Measurements from ENCODE around the gene DPP10.

The DPP10 gene

GRCh38 chr2:114436329-114436728 lies 6.1 kb upstream of the DPP10 start:
- no peak for TF ChIP-seq ZFX (IDR thresholded peaks at IDR 0.05; ENCODE audit: borderline replicate concordance)
- no peak for TF ChIP-seq CTCF (IDR thresholded peaks at IDR 0.05)
- no peak overlapping the region for H3K27ac ChIP-seq

DNA sequence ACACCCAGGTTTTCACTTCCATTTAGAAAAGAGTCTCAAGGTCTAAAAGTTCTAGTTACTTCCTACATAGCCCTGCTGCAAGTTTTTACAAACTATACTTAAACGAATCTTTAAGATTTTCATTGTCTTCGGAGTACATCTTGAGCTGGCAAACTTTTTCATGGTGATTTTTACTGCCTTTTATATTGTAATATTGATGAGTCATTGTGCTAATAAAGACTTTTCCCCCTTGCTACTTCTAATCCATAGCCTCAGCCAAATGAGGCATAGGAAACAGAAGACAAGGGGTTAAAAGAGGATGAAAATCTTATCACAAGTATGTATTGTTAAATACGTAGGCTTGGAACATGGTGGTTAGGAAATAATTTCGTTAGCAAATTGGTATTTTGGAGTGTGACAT lies 4.1 kb downstream of the DPP10 start:
- TF ChIP-seq ZFX (IDR thresholded peaks at IDR 0.05; ENCODE audit: borderline replicate concordance): no peak
- TF ChIP-seq CTCF (IDR thresholded peaks at IDR 0.05): no peak
- no peak overlapping the region for H3K27ac ChIP-seq

DNA sequence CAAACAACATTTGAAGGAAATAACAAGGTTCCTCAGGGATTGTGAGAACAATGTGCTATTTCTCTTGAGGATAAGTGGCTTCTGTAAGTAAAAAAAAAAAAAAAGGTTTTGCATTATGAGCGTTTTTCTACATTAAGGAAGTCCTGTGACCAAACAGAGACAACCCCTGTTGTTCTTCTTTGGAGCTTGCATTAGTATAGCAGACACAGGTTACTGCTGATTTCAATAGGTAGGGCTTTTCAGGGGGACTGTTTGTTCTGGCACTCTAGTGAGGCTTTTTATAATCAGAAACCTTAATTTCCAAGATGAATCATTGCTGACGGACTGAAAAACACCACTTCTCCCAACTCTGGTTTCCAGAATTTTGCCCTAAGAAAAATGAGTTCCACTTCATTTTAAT lies 8.2 kb downstream of the DPP10 start:
- H3K27ac ChIP-seq: no peak overlapping the region
- TF ChIP-seq CTCF (IDR thresholded peaks at IDR 0.05): no peak
- no peak for TF ChIP-seq ZFX (IDR thresholded peaks at IDR 0.05; ENCODE audit: borderline replicate concordance)

- TF ChIP-seq ZFX (IDR thresholded peaks at IDR 0.05; ENCODE audit: borderline replicate concordance) (no peak), CTCF (IDR thresholded peaks at IDR 0.05) (no peak)
- no peak overlapping the region for H3K27ac ChIP-seq
These were observed 14.1 kb downstream of the DPP10 start for GRCh38 chr2:114456566-114456965.

DNA sequence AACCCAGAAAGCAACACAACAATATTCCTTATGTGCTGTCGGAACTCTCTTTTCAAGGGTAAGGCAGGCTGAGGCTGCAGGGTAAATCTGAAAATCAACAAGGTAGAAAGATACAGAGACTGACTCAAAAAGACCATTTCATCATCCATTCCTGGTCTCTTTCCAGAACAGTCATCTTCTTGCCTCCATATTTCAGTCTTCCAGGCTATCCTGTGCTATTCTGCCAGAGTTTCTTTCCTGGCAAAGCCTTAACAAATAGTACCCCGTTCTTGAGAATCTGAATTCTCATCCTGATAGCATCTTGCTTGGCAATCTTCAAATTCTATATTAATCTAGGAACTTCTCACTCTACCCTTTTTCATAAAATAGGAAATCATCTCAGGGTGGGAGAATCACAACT lies 15.5 kb downstream of the DPP10 start:
- TF ChIP-seq ZFX (IDR thresholded peaks at IDR 0.05; ENCODE audit: borderline replicate concordance) (no peak), CTCF (IDR thresholded peaks at IDR 0.05) (no peak)
- H3K27ac ChIP-seq: no peak overlapping the region

GRCh38 chr2:114461116-114461515 lies 18.7 kb downstream of the DPP10 start:
- no peak for TF ChIP-seq ZFX (IDR thresholded peaks at IDR 0.05; ENCODE audit: borderline replicate concordance)
- no peak for TF ChIP-seq CTCF (IDR thresholded peaks at IDR 0.05)
- no peak overlapping the region for H3K27ac ChIP-seq

DNA sequence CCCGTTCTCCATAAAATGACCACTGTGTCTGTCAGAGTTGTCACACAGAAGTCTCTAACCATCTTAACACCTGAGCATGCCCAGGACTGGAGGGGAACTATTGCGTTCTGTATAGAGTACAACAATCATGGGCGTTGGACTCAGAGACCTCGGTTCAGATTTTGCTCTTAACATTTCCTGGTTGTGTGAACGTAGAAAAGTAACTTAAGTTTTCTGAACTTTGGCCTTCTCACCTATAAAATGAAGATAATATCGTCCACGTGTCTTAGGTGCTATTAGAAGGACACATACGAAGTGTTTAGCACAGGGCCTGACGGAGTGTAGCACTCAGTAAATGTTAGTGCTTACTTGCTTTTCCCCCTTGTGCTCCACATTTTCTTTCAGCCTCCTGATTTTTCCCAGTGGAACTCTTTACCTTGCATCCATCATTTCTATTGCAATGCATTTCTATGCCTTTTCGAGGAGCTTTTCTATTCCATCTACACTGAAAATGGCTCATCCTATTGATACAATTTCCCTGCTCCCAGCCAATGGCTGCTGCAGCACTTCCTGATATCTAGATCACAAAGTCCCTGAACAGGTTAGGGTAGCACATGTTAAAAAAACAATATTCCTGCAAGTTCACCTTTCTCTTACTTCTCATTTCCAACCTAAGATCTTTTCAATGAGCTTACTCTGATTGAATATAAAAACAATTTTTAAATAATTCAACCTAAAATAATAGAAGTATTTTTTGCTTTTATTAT lies 22.7 kb downstream of the DPP10 start:
- no peak overlapping the region for H3K27ac ChIP-seq
- TF ChIP-seq ZFX (IDR thresholded peaks at IDR 0.05; ENCODE audit: borderline replicate concordance): no peak
- TF ChIP-seq CTCF (IDR thresholded peaks at IDR 0.05): no peak

Measured in 22Rv1 (cell line).